Fibroblast of skin of right quadriceps (primary cell): Measurements from ENCODE around the gene MTIF3.

ENCODE experiments used
- DNase-seq: peaks from one replicate; pipeline ENCODE4 v3.0.0-alpha.2; 2013

MTIF3 gene

DNA sequence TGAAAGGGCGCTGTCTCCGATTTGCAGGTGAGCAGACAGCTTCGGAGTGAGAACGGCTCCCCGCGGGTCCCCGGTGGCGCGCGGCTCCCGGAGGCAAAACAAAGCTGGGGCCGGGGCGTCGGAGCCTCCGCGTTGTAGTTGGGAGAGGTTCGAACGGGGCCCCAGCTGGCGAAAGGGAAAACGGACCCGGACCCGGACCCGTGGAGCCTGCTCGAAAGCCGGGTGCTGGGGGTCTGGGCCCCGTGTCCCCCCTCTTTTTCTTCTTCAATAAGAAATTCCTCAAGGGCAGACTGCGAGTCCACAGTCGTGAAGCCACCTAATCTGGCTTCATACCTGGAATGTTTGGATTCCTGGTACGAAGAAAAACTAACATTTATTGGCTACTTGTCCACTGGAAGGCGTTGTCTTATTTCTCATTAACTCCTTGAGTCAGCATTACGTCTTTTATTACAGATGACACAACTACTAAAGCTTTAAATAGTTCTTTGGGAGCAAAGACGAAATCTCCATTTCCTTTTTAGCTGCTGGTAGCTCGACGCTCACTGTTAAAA is 632 bp upstream of the MTIF3 start:
- peak; percentile 44 for DNase-seq

DNA sequence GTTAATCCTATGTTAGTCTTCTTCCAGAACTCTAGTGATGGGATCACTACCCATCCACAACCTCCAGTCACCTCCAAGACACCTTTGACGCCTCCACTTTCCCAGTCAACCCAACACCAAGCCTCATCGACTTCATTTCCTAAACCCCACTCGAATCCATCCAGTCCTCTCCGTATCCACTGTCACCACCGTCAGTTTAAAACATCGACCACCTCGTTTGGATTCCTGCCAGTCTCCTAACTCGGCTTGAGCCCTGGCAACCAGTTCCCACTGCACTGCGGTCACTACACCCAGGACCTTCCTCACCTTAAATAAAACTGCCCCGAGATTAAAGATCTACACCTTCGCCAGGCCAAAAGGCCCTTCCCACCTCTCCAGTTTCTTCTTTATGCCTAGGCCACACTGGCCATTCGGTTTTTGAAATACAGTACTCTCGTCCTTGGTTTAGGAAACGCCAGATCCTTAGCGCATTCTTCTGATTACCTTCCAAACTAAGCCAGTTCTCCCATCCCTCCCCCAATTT is 1.2 kb downstream of the MTIF3 start:
- DNase-seq, result no peak

DNA sequence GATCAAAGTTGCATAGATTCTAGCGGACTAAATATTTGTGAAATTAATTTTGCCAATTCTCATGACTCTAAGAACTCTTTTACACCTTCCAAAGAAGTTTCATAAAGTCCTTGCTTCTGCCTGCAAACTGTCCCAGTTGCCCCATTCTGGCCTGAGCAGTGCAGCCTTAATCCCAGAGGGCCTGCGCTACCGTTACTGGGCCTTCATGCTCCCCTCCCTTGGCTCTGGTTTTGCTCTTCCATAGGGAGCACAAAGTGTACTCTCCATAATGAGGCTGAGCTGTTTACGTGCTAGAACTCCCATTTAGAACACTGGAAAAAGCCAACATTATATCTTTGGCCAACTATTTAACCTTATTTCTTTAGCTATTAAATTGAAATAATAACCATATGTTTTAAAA is 2.1 kb downstream of the MTIF3 start:
- DNase-seq, result no peak

DNA sequence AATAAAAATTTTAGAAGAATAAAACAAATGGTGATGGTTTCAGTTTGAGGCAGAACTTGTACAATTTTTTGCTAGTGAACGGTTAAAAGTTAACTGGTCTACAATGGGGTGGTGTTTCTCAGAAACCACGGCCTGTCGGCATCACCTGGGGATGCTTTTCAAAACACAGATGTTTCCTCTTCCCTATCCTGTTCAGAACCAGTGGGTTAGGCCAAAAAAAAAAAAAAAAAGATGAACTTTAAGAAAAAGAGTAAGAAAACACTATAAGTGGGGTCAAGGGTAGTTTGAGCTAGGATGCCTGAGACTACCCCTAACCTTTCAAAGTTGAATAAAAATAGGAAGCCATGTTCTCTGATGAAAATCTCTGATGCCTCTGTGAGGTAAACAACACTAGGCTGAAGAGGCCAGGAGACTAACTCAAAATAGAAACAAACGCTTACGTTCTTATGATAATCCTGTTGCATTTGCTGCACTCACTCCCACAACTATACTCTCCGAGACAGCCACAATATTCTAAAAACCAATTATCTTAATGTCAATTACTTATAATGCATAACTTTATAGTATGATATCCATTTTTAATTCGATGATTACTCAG is 3.3 kb downstream of the MTIF3 start:
- DNase-seq, result no peak

DNA sequence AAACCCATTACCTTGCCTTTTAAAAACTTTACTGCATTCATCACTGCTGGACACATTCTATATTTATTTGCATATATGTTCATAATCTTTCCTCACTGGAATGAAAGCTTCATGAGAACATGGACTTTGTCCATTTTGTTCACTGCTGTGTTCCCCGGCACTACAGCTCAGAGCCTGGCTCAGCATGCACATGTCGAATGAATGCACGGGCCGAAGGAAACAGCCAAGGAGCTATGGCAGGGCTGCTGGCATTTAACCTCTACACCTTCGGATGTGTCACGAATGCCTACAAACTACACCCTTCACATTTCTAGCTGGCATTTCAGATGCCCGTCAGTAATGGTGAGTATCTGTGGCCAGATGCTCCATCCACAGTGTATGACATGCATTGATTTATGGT is 7.6 kb downstream of the MTIF3 start:
- no peak for DNase-seq

DNA sequence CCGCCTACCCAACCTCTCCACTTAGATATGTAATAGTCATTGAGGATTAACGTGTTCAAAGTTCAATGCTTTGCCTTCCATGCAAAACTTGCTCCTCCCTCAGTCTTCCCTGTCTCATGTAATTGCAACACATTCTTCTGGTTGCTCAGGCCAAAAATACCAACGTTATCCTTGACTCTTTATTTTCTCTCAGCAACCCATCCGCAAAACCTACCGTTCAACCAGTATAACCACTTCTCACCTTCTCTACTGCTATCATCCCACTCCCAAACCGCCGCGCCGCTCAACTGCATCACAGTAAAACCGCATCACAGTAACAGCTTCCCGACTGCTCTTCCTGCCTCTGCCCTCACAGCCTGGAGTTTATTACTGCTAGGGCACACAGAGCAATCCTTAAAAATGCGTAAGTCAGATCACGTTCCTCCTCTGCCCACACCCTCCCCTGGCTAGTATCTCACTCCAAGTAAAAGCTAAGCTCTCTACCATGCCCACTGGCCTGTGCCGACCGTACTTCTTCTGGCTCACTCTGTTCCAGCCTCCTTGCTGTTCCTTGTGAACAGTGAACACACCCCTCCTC is 8.2 kb downstream of the MTIF3 start:
- DNase-seq, result no peak

DNA sequence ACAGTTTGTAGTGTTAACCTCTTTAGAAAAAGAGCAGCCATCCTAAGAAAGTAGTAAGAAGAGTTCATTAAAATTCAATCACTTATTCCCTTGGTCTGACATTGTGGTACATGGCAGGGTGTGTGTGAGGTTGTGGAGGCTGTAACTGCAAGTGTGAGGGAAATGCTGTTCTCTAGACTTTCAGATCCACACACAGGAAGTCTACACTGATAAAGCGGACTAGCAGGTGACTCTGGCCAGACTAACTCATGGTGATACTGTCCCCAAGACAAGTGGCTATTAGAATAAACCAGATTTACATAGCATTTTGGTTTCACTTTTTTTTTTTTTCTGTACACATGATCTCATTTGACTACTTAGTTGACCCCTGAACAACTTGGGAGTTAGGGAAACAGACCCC is 10.0 kb downstream of the MTIF3 start:
- no peak for DNase-seq

DNA sequence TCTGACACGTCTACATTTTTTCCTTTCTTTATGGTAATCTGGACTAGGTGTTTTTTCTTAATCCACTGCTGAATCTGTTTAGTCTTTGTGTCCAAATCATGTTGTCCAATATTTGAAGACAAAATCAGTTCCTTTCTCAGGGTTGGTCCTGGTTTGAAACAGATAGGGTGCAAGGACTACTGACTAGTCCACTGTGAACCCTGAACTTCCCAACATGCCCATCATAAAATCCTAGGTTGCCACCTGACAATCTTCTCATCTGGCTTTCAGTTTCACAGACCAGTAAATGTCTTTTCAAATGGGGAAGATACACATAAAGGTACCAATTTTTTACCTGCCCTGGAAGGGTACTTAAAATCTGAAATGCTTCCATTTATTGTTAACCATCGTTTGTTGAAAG is 13.2 kb downstream of the MTIF3 start:
- DNase-seq, result no peak

DNA sequence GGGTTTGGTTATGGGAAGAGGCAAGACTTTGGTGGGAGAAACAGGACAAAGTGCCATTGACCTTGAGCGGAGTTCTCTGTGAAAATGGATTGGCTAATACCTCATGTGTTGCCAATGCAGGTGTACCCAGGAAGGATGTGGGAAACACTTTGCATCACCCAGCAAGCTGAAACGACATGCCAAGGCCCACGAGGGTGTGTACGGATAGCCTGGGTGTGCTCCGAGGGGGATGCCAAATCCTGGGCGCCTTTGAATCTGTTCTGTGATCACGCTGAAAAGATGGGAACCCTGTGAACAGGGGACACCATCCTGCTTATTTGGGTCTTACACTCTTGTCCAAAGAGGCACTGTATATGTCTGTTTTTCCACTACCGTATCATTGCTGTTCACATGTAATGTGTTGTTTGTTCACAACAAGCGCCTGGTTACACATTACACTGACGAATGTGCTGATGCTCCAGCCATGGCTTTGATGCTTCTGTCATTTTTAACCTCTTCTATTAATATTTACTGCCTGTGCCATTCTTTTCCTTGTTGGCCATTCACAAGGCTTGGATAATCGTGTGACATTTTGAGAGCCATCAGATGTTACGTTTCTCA is 17.7 kb downstream of the MTIF3 start:
- DNase-seq, result no peak

DNA sequence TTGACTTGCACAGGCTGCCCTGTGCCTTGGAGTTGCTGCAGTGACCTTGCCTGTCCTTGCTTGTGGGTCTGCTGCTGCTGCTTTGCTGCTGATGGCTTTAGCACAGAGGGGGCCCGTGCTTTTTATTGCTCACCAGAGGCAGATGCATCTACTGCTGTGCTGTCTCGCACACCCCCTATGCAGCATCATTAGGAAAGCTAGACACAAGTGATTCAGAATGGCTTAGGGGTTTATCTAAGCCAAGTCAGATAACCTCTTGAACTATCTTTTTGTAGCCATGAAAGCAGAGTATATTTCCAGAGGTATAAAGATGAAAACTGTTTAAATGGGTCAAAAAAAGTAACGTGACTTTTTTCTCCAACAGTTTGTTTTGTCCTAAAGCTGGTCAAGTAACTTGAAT is 18.2 kb downstream of the MTIF3 start:
- no peak for DNase-seq

DNA sequence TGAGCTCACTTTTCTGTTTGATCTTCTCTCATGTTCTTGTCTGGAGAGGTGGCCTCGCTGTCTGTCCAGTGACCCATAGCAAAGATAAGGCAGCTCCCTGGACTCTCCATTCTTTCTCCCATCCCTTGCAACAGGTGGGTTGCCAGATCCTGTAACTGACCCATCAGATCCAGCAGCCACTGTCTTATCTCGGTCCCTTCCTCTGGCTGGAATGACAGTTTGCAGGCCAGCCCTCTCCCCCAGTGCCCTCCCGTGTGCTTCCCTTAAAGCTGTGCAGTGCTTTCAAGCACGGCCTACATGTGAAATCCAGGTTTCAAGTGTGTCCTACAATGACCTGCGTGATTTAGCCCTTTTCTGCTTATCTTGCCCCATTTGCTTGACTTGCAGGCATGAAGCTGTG is 22.2 kb downstream of the MTIF3 start:
- DNase-seq, result no peak

DNA sequence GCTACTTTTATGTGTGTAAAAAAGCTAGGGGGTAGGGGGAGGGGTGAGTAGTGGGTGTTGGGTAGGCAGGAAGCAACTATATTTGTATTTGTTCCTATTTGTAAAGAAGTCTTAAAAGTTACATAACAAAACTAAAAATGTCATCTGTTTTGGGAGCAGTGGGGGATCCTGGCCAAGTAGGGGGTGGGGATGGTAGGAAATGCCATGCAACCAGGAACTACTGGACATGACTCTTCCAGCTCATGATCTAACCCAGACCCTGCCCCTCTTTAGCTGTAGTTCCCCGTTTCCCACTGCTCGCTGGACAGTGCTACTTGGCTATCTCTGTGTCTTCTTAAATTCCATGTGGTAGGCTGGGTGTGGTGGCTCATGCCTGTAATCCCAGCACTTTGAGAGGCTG is 22.7 kb downstream of the MTIF3 start:
- no peak for DNase-seq

DNA sequence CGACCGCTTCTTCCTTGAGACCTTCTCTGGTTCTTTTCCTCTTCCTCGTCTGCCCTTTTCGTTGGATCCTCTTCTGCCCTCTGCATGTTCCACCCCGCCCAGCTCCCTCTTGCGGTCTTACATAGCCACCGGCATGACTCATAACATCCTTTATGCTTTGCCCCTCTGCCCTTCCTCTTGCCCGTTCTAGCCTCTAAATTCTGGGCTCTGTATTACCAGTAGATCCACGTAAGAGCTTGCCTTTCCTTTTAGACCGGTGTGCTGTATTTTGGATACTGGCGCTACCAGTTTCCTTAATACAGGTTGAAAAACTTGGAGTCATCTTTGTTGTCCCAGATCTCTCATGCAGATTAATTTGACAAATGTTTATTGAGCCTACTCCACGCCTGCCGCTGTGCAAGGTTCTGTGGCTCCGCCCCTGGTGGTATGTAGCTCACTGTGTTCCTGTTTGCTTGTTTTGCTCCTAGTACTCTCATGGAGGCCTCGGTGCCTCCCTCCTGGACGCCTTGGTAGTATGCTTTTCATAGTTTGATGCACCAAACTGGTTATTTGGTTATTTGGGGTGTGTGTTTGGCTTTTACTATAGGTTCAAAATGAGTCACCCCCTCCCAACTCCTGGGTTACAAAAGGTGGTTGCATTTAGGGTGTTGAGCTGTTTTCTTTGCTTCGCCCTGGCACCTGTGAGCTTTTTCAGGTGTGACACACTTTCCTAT is 24.3 kb downstream of the MTIF3 start:
- peak; percentile 62 for DNase-seq

DNA sequence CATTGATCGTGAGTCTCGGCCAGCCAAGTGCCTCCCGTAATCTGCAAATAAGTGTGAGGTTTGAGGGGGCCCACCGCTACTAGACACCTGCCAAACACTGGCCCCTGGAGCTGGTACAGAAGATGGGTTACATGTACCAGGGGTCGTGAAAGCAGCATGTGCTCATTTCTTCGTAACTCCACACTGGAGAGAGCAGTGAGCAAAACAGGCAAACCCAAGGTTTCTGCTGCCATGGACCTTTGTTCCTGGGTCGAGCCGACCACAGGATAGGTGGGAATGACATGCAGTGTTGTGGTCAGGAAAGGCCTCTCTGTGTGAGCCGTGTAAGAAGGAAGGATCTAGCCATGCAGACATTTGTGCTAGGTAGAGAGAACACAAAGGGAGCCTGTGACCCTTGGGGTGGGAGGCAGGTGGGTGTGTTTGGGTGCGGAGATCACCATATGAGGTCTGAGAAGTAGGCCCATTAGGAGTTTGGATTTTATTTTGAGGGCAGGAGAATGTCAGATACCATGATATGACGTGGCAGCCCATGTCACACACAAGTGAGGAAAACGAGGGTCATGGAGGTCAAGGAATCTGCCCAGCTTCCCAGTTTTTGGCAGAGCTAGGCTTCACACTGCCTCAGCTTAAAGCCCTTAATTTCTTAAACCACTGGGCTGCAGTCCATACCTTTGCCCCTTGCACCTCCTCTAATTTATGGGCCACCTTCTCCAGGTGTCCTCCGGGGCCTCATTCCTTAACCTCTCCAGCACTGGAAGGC is 25.0 kb downstream of the MTIF3 start:
- DNase-seq, result no peak

DNA sequence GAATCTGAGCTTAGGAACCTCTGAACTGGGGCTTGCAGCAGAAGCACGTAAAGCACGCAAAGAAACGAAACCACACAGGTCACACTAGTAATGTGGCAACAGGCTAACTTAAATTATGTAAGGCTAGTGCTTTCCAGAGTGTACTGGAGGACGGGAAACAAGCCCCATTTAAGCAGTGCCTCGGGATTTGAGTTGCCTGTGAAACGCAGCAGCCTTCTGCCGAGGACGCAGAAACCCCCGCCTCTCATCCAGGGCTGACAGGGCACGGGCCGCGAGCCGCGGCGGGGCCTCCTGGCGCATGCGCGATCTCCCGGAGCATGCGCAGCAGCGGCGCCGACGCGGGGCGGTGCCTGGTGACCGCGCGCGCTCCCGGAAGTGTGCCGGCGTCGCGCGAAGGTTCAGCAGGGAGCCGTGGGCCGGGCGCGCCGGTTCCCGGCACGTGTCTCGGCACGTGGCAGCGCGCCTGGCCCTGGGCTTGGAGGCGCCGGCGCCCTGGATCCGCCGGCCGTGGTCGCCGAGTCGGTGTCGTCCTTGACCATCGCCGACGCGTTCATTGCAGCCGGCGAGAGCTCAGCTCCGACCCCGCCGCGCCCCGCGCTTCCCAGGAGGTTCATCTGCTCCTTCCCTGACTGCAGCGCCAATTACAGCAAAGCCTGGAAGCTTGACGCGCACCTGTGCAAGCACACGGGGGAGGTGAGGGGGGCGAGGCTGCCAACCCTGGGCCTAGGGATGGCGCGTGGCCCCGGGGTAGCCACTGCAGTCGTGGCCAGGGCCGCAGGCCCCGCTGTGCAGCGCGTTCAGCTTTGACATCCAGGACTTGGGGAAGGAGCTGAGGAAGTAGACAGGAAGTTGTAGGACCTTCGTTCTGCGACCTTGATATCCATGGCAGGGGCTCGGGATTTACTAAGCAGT is 25.9 kb downstream of the MTIF3 start, which contains the start of gene GTF3A:
Gene GTF3A, plus strand, starts transcription at position 374 of the 912 bp plus-strand sequence.
- peak; percentile 84 for DNase-seq

DNA sequence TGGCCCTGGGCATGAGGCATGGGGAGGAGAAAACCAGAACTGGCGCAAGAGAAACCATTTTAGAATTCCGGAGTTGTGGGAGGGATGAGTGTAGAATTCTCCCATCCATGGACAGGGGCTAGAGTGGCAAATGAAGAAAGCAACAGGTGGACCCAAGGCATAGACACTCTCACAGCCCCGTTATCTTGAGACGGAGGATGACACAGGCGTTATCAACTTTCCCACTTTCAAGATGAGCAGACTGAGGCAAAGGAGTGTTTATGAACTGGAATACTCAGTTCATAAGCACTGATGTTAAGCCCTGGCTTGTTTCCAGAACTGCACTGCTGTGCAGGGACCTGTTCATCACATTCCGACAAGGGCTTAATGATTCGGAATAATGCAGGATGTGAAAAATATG is 27.0 kb downstream of the MTIF3 start:
- no peak for DNase-seq

DNA sequence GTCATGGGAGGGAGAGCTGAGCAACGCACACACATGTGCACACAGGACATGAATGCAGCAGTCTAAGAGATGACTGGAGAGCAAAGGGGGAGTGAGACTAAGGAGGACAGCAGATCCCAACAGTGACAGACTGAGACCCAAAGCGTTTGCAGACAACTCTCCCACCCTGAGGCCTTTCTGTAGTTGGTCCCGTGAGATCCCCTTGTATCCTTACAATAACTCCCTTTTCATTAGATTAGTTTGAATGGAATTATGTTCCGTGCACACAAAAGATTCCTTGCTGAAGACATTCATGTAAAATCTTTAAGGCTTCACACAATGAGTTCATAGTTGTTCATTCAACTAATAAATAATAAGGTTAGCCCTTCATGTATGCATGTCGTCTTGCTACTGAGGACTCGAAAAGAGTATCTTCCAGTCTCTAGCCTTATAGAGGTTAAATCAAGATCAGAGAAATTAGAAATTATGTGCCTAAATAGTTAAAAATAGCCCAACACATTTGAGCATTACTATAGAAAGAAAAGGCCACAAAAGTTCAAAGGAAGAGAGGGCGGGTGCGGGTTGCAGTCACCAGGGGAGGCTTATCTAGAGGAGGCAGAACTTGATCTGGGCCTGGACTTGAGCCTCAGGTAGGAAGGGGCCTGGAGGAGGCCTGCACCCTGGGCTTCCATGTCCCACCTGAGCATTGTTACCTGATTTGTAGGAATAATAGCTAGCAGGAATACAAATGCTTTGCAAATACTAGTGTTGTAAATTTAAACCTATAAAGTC is 29.1 kb downstream of the MTIF3 start:
- DNase-seq, result no peak

DNA sequence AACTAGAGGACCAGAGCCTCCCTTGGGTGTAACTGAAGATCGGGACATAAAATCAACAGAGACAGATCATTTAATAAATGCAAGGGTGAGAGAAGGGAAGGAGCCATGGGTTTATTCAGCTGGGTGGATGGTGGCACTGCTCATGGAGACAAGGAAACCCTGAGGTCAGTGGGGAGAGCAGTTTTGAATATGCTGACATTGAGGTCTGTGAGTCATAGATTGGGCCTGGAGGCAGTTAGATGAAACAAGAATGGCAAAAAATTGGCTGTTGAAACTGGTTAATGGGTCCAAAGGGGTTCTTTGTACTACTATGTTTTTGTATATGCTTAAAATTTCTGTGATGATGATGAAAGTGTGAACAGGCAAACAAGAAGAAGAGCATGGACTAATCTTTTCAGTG is 31.0 kb downstream of the MTIF3 start:
- DNase-seq, result no peak

DNA sequence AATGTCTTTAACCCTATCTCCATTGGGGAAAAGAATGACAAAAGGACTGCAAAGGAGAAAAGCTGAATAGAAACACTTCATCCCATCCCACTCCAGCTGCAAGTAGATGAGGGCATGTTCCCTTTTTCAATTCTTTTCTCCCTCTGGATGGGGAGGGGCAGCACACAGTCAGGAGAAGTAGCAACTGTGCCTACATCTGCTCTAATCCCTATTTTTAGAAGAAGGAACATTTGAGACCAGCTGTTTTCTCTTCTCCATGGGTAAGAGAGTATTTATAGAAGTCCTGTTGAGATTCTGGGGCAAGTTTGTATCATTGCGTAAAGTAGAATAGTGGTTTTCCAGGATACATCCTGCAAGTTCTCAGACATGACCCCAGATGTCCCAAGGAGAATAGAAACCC is 35.2 kb downstream of the MTIF3 start:
- DNase-seq, result no peak

DNA sequence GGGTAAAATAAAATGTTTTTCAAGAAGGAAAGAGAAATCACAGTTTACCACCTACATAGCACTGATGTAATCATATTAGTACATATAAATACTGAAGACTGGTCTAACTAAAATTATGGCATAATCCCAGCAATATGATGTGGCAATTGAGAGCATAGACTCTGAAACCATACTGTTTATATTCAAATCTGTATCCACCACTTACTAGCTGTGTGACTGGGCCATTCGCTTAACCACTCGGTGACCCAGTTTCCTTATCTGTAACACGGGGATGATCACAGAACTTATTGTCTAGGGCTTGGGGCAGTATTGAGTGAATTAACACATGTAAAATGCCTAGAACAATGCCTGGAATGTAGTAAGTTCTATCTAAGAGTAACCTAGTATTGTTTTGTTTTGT is 39.0 kb downstream of the MTIF3 start:
- no peak for DNase-seq

DNA sequence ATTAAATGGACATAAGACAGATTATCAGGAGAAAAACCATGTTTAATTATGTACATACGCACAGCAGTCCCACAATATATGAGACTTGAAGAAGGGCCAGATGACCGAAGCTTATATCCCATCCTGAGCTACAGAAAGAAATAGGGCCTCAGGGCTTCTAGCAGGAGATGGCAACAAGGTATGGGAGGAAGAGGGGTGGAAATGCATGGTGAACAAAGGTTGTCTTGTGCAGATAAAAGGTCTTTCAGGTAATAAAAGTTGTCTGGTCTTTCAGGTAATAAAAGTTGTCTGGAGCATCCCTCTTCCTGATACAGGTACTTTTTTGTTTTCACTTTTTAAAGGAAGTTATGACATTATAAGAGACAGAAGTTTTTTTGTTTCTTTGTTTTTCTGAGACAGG is 41.4 kb downstream of the MTIF3 start:
- no peak for DNase-seq
